SU-DHL-6 (cell line): ENCODE results near the gene KIAA0319L.

Source experiments
- EZH2phosphoT487 ChIP-seq: fragments of 200-600 bp; sonication (generic), shearing (Covaris generic); conservative IDR thresholded peaks from 2 replicates; pipeline ENCODE4 v1.6.1; 2018; ENCODE audit warnings: mild to moderate bottlenecking, antibody characterized with exemption, low read length, moderate library complexity, mixed read lengths
- TF ChIP-seq, protein P1 (sequence below): fragments of 200-600 bp; sonication (generic); IDR thresholded peaks from one replicate; pipeline ENCODE4 v1.5.1; 2017; ENCODE audit warnings: antibody characterized with exemption, mild to moderate bottlenecking, low read length, moderate library complexity; ENCODE audit not compliant: insufficient read depth, poor library complexity, severe bottlenecking

DNA sequence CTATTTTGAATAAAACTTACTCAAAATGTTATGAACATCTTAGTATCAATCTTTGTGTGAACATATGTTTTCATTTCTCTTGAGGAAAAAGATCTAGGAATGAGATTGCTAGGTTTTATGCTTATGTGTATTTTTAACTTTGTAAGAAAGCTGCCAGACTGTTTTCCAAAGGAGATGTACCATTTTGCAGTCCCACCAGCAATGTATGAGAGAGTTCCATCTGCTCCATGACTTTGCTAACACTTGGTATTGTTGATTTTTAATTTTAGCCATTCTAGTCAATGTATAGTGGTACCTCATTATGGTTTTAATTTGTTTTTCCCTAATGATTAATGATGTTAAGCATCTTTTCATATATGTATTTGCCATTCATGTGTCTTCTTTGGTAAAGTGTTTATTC lies 156.2 kb downstream of the KIAA0319L start:
- TF ChIP-seq, protein P1, sequence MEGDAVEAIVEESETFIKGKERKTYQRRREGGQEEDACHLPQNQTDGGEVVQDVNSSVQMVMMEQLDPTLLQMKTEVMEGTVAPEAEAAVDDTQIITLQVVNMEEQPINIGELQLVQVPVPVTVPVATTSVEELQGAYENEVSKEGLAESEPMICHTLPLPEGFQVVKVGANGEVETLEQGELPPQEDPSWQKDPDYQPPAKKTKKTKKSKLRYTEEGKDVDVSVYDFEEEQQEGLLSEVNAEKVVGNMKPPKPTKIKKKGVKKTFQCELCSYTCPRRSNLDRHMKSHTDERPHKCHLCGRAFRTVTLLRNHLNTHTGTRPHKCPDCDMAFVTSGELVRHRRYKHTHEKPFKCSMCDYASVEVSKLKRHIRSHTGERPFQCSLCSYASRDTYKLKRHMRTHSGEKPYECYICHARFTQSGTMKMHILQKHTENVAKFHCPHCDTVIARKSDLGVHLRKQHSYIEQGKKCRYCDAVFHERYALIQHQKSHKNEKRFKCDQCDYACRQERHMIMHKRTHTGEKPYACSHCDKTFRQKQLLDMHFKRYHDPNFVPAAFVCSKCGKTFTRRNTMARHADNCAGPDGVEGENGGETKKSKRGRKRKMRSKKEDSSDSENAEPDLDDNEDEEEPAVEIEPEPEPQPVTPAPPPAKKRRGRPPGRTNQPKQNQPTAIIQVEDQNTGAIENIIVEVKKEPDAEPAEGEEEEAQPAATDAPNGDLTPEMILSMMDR = no peak
- no peak for TF ChIP-seq EZH2phosphoT487
